ENCODE measurements around the gene IMPA2.

- TF ChIP-seq CTCF (IDR thresholded peaks at IDR 0.05): no peak
- no peak for TF ChIP-seq POLR2A (IDR thresholded peaks at IDR 0.05)
Measured at GRCh38 chr18:12046751-12047335, 65.5 kb downstream of the IMPA2 start.

Data from right lobe of liver (tissue), 4 donors.